Measurements from ENCODE around the gene PSAPL1. TPM values are rescaled to one million over a fixed set of nuclear protein-coding genes. Genes with fewer than 3 reads are reported as not detected.

The PSAPL1 gene
- total RNA-seq, 2 donors from 2014 or later = not detected

GRCh38 chr4:7390336-7390735 lies 44.4 kb downstream of the PSAPL1 start:
- ATAC-seq (no peak), DNase-seq (no peak)
- intact Hi-C loops (cut with DNase I, micrococcal nuclease) = no loop called here

DNA sequence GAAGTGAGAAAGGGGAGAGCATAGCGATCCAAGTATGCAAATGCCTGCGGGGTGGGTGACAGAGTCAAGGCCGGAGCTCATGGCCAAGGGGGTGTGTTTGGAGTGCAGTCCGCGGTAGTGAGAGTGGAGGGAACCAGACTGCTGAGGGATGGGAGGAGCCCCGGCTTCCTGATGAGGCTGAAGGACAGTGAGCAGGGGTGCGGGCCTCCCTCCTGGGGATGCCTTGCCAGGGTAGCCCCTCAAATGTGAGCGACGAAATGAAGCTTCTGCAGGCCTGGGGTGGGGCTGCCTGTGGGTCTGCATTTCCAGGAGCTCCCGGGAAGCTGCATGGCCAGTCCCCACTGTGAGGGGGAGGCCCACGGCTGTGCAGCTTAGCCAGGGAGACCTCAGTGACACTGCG lies 45.0 kb downstream of the PSAPL1 start:
- no peak for ATAC-seq
- intact Hi-C loops (cut with DNase I, micrococcal nuclease) = no loop called here
- DNase-seq = no peak

DNA sequence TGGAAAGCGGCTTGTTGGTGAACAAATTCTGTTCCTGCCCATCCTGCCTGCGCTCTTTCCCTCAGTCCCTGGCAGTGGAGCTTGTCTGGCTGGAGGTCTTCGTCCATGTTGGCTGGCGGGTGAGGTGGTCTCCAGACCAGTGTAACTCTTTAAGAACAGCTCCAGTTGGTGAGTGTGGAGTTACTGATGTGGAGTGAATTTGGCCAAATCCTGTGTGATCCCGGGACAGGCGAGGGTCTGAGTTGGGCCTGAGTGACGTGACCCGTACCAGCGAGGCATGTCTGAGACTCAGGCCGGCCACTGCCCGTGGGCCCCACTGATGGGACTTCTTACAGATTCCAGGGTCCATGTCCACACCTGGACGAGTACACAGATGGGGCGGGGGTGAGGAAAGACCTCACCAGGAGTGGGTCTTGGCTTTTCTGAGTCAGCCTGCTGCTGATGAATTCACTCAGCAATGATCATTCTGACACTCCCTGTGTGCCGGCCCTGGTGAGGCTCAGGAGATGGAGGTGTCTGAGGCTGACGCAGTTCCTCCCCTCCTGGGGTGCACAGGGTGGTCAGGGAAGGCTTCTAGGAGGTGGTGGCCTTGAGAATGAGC lies 45.5 kb downstream of the PSAPL1 start:
- no peak for DNase-seq
- no peak for ATAC-seq
- intact Hi-C loops (cut with DNase I, micrococcal nuclease) = no loop called here

GRCh38 chr4:7388627-7389026 lies 46.1 kb downstream of the PSAPL1 start:
- DNase-seq (no peak), ATAC-seq (no peak)
- intact Hi-C loops (cut with DNase I, micrococcal nuclease) = no loop called here

DNA sequence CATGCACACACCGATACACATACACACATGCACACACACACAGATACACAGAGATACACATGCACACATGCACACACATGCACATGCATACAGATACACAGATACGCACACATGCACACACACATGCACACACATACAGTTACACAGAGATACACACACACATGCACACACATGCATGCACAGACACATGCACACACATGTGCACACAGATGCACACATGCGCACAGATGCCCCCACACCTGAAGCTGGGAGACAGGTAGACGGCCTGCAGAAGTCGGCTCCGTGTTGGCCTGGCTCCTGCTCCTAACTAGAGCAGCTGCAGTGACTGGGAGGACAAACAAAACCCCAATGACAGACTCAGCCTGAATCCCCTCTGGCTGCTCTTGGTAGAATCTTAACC lies 46.8 kb downstream of the PSAPL1 start:
- intact Hi-C loops (cut with DNase I, micrococcal nuclease) = no loop called here
- DNase-seq = peak in 1 of 2 donors; percentile 2
- no peak for ATAC-seq

DNA sequence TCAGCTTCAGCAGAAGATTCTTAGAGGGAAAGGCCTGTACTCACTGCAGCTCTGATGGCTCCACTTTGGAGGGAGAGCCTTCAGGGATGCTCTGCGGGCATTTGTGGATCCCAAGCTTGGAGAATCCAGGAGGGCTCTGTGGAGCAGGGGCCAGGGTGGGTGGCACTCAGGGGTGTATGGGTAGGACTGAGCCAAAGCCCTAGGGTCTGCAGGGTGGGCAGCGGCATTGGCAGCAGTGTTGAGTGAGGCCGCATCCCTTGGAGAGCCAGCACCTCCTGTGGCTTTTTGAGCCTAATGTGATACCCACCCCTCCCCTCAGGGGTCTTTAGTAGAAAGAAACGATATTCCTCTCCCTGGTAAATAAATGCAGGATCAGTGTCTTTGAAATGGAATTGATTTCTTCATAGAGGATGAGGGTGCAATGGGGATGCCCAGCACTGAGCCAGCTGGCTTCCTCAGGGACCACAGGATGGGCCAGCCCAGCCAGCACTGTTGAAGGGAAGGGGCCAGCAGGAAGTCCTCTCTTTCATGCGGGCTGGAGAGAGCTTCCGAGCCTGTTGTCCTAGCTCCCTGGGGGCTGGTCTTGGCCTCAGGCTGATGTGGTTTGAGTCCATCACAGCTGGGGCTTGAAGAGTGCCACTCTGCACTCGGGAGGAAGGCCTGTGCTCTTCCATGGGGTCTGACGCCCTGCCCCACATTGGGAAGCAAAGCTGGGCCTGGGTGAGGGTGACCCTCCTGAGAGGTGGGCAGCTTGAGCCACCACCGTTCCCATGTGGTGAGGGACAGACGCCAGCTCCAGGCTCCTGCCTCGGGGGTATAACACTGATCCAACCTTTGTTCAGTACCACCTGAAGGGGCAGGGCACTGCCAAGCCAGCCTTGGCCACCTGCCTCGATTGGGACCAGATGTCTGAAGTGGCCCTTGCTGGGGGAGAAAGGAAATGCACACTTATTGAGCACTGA lies 49.5 kb downstream of the PSAPL1 start:
- intact Hi-C loops (cut with DNase I, micrococcal nuclease) = no loop called here
- DNase-seq (peak in 1 of 2 donors; percentile 9), ATAC-seq (no peak)

DNA sequence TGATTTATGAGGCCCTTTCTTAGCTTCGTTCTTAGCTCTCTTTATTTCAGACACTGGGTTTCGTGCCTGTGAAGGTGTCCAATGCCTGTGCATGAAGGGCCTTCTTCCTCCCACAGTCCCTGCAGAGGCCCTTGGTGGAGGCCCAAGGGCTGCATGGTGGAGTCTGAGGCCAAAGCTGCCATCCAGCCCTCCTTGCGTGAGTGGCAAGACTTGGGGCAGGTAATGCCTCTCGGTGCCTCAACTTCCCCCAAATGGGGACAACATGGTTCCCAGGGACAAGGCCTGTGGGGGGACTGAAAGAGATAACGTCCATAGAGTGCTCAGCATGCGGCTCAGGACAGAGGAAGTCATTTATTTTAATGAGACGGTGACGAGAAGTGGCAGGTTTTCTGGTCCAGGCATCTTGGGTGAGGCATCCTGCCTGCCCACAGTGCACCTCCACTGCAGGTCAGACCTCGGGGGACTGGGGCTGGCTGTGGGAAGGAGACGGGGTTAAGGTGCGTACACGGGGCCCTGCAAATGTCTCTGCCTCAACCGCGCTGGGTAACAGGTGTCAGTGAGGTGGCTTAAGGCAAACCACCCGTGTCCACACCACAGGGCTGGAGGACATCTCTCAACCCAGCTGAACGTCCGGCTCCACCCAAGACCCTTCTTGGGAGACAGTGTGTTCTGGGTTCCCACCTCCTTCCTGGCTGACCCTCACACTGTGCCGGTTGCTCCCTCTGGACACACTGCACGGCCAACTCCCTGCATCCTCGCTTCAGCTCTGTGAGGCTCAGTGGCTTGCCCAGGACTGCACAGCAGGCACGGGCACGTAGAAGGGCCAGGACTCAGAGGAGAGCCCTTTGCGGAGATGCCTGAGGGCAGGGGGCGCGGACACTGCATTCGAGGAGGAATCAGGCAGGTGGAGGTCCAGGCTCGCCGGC lies 50.5 kb downstream of the PSAPL1 start:
- intact Hi-C loops (cut with DNase I, micrococcal nuclease) = no loop called here
- ATAC-seq (no peak), DNase-seq (peak in 1 of 2 donors; percentile 14)

DNA sequence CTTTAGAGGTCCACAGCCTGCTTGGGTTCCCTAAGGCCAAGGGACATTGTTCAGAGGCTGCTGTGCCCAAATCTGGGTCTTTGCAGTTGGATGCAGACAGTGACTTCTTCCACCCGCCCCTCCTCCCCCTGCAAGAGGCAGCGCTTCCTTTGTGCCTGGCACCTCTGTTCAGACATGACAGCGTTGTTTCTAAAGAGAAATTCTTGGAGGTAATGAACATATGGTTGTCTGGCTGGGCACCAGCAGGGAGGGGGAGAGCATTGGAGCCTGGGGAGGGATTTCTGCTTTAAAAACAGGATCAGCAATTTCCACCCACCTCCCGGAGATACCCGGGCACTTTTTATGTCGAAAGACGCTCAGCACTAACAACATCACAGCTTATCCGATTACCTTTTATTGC lies 51.5 kb downstream of the PSAPL1 start:
- DNase-seq (peak in 1 of 2 donors; percentile 4), ATAC-seq (no peak)
- intact Hi-C loops (cut with DNase I, micrococcal nuclease) = no loop called here

GRCh38 chr4:7382634-7383014 lies 52.1 kb downstream of the PSAPL1 start:
- ATAC-seq (no peak), DNase-seq (peak in 1 of 2 donors; percentile 16)
- intact Hi-C loops (cut with DNase I, micrococcal nuclease) = no loop called here

DNA sequence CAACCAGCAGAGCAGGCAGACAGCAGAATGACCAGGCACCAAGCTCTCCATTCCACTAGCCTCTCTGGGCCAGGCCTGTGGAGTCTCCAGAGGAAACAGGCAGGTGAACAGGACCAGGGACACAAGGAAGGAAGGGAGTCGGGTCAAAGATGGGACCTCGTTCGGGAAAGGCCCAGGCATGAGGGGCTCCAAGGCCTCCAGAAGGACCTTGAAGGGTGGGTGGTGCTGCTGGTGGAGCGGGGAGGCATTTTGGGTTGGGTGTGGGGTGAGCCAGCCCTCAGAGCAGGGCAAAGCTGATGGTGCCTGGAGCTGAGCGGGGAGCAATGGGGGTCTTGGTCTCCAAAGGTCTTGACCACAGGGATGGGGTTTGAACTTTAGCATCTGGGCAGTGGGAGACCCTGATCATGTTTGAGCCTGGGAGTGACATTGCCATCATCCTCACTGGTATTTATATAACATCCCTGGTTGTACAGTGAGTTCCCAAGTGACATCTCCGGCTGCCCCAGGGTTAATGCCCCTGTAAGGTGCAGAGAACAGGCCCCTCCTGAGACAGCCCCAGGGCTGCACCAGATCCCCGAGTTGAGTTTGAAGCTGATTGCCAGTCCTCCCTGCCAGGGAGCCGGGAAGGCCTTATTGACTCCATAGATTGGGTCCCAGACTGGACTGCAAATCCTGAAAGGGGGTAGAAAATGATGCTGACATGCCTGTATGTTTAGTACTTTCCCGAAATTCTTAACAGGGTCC lies 52.7 kb downstream of the PSAPL1 start:
- no peak for ATAC-seq
- intact Hi-C loops (cut with DNase I, micrococcal nuclease) = no loop called here
- peak in 1 of 2 donors; percentile 4 for DNase-seq

DNA sequence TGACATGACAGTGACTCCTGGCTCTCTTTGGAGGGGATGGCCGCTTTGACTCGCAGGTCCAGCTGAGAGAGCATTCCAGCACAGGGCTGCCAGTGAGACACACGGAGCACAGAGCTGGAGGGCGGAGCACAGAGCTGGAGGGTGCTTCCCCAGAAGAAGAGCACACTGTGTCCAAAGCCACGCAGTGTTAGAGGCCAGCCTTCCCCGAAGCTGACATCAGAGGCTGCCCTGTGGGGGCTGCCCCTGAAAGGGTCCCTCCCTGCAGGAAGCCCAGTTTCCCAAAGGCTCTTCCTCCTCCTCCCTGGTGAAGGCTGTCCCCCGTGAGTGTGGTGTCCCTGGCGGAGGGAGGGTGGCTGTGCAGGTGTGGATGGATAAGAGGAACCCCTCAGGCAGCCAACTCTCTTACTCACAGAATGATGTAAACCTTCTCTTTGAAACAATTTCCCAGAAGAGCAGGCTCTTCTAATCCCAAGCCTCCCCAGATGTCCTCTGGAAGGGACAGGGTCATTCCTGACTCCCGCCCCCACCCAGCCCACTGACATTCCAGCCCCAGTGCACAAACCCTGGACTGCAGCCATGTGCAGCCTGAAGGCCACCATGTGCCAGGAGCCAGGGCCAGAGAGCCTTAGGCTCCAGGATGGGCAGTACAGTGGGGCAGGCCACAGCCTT lies 53.4 kb downstream of the PSAPL1 start:
- DNase-seq (peak in 1 of 2 donors; percentile 11), ATAC-seq (no peak)
- intact Hi-C loops (cut with DNase I, micrococcal nuclease) = no loop called here

Small RNAs within 50 kb of the gene (microRNA-seq; reads per million reads assigned to microRNA genes)
- 0 reads per million in 2 donors for gene MIR4274

Other genes with a start within 250 kb of the PSAPL1 start
- gene SORCS2, start 242.4 kb downstream of the PSAPL1 start, total RNA-seq = under 1 TPM; 0.21 to 0.92 TPM

All from left colon (tissue), 2 donors.